HepG2 (cell line): ENCODE results near the gene RHOBTB3. TPM values are rescaled to one million over a fixed set of nuclear protein-coding genes. Genes with fewer than 3 reads are reported as not detected.
A peak's percentile ranks its signal among the peaks of the same experiment; 100 is the strongest.

Source experiments
- ELF4 ChIP-seq: sonication (generic); formaldehyde crosslinking; IDR thresholded peaks from 2 replicates; pipeline ENCODE4 v1.5.0; 2020; ENCODE audit warnings: missing genetic modification reagents, mild to moderate bottlenecking, moderate library complexity, borderline replicate concordance
- KDM1A ChIP-seq: IDR thresholded peaks from 2 replicates; pipeline ENCODE4 v1.6.1; 2016; ENCODE audit warnings: missing compliant biosample characterization
- MXD4 ChIP-seq: IDR thresholded peaks from 2 replicates; pipeline ENCODE4 v1.6.1; 2016; ENCODE audit warnings: mild to moderate bottlenecking, missing biosample characterization, missing genetic modification reagents
- NFIB ChIP-seq: sonication (generic); formaldehyde crosslinking; IDR thresholded peaks from 2 replicates; pipeline ENCODE4 v1.9.0; 2021; ENCODE audit warnings: missing genetic modification reagents, mild to moderate bottlenecking, borderline replicate concordance
- NFYB ChIP-seq: sonication (generic); formaldehyde crosslinking; IDR thresholded peaks from 2 replicates; pipeline ENCODE4 v1.4.0; 2020; ENCODE audit warnings: missing genetic modification reagents
- PLRG1 ChIP-seq: fragments of 450-650 bp; conservative IDR thresholded peaks from 2 replicates; pipeline ENCODE4 v1.6.1; 2016
- POGZ ChIP-seq: sonication (generic); formaldehyde crosslinking; IDR thresholded peaks from 2 replicates; pipeline ENCODE4 v1.4.0; 2020; ENCODE audit warnings: mild to moderate bottlenecking, missing genetic modification reagents
- RBFOX2 ChIP-seq: fragments of 200-400 bp; formaldehyde crosslinking; IDR thresholded peaks from 2 replicates; pipeline ENCODE4 v1.6.1; 2017; ENCODE audit warnings: low read depth, mild to moderate bottlenecking, low read length
- RXRB ChIP-seq: IDR thresholded peaks from 2 replicates; pipeline ENCODE4 v1.6.1; 2016; ENCODE audit warnings: borderline replicate concordance, missing genetic modification reagents, missing compliant biosample characterization
- ZC3H4 ChIP-seq: sonication (generic); formaldehyde crosslinking; IDR thresholded peaks from 2 replicates; pipeline ENCODE4 v1.4.0; 2020; ENCODE audit warnings: missing genetic modification reagents, borderline replicate concordance
- ZFP36L1 ChIP-seq: sonication (generic); formaldehyde crosslinking; IDR thresholded peaks from 2 replicates; pipeline ENCODE4 v1.8.0; 2022; ENCODE audit warnings: mild to moderate bottlenecking, missing genetic modification reagents, moderate library complexity
- ZMYM3 ChIP-seq: sonication (generic); formaldehyde crosslinking; IDR thresholded peaks from 2 replicates; pipeline ENCODE4 v1.5.1; 2020; ENCODE audit warnings: mild to moderate bottlenecking, missing genetic modification reagents
- ZNF101 ChIP-seq: sonication (generic); formaldehyde crosslinking; IDR thresholded peaks from 2 replicates; pipeline ENCODE4 v1.4.0; 2020; ENCODE audit warnings: mild to moderate bottlenecking, low read depth, missing genetic modification reagents, borderline replicate concordance
- ZNF230 ChIP-seq: sonication (generic); formaldehyde crosslinking; IDR thresholded peaks from 2 replicates; pipeline ENCODE4 v1.4.0; 2020; ENCODE audit warnings: mild to moderate bottlenecking, missing genetic modification reagents
- ZNF792 ChIP-seq: IDR thresholded peaks from 2 replicates; pipeline ENCODE4 v1.6.1; 2016
- ZSCAN12 ChIP-seq: sonication (generic); formaldehyde crosslinking; IDR thresholded peaks from 2 replicates; pipeline ENCODE4 v1.9.0; 2021; ENCODE audit warnings: mild to moderate bottlenecking, missing genetic modification reagents
- polyA plus RNA-seq, 8 experiments: library from polyadenylated mRNA; depleted of rRNA in 3 of 8; stranded (reverse) in 7 of 8; unstranded in 1 of 8; fragments of >200 nt; fragmentation: Illumina TruSeq in 4 of 8; extraction: Trizol in 4 of 8; gene quantifications; 2 replicates each; pipeline versions ENCODE4 v1.2.1 to v1.2.3, GENCODE V29; 2011 to 2016; ENCODE audit warnings: low read depth in 4 of 8, missing spikeins in 1 of 8, mixed read lengths in 1 of 8; ENCODE audit not compliant: insufficient read depth in 1 of 8
- total RNA-seq, 5 experiments: library from RNA; depleted of rRNA; stranded (reverse); fragments of >200 nt; fragmentation: Illumina TruSeq; extraction: Trizol; gene quantifications; 2 replicates each; pipeline ENCODE4 v1.2.3, GENCODE V29; 2016; ENCODE audit warnings: low read depth in 1 of 5
- TF ChIP-seq, protein P1 (sequence below): sonication (generic); formaldehyde crosslinking; conservative IDR thresholded peaks from 2 replicates; pipeline ENCODE4 v1.4.0; 2020; ENCODE audit warnings: missing genetic modification reagents
- TF ChIP-seq, protein P2 (sequence below): sonication (generic); formaldehyde crosslinking; IDR thresholded peaks from 2 replicates; pipeline ENCODE4 v1.8.1; 2022; ENCODE audit warnings: mild to moderate bottlenecking, missing genetic modification reagents
- TF ChIP-seq, protein P3 (sequence below): sonication (generic); formaldehyde crosslinking; IDR thresholded peaks from 2 replicates; pipeline ENCODE4 v1.4.0; 2020; ENCODE audit warnings: missing genetic modification reagents, mild to moderate bottlenecking, borderline replicate concordance
- TF ChIP-seq, protein P4 (sequence below): sonication (generic); formaldehyde crosslinking; IDR thresholded peaks from 2 replicates; pipeline ENCODE4 v1.4.0; 2020; ENCODE audit warnings: missing genetic modification reagents
- TF ChIP-seq, protein P5 (sequence below): IDR thresholded peaks from 2 replicates; pipeline ENCODE4 v1.6.1; 2016; ENCODE audit warnings: low read depth, control low read depth

The RHOBTB3 gene
- total and polyA plus RNA-seq, 2 of the 13 experiments (the other 11 are each of a cell fraction or from before 2014, with no cell fraction given), result 31.6 to 35.4 TPM

DNA sequence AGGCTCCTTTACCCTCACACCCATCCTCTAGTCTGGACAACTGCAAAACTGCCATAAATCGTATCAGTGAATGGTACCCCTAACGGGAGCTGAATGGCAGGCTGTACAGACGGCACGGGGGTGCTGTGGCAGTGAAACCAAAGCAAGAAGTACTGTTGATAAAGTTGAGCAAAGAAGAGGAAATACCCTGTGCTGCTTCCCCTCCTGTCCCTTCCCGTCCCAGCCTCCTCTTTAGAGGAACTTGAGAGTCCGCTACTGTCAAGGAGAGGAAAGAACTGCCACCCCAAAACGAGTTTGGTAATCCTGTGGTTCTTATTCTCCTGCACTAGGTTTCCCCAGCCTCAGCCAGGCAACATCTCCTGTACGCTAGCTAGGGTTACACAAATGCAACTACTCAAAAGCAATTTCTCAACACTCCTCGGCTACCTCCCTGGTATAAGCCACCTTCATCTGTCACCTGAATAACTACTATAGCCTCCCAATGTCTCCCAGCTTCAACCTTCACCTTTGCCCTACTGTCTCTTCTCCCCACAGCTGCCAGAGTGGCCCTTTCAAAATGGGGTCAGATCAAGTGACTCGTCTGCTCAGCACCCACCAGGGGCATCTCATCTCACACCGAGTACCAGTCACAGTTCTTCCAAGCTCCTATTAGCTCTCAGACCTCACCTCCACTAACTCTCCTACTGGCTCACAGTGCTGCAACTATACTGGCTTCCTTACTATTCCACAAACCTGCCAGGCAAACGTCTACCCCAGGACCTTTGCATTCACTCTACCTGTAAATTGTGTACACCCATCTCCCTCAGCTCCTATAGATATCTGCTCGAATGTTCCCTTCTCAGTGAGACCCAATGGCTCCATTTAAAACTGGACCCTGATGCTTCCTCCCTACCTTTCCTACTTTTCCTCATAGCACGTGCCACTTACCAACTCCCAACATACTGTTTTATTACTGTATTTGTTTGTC, 87.3 kb downstream of the RHOBTB3 start (continued):
- TF ChIP-seq, protein P1, sequence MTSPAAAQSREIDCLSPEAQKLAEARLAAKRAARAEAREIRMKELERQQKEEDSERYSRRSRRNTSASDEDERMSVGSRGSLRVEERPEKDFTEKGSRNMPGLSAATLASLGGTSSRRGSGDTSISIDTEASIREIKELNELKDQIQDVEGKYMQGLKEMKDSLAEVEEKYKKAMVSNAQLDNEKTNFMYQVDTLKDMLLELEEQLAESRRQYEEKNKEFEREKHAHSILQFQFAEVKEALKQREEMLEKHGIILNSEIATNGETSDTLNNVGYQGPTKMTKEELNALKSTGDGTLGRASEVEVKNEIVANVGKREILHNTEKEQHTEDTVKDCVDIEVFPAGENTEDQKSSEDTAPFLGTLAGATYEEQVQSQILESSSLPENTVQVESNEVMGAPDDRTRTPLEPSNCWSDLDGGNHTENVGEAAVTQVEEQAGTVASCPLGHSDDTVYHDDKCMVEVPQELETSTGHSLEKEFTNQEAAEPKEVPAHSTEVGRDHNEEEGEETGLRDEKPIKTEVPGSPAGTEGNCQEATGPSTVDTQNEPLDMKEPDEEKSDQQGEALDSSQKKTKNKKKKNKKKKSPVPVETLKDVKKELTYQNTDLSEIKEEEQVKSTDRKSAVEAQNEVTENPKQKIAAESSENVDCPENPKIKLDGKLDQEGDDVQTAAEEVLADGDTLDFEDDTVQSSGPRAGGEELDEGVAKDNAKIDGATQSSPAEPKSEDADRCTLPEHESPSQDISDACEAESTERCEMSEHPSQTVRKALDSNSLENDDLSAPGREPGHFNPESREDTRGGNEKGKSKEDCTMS, result no peak
- TF ChIP-seq, protein P2, sequence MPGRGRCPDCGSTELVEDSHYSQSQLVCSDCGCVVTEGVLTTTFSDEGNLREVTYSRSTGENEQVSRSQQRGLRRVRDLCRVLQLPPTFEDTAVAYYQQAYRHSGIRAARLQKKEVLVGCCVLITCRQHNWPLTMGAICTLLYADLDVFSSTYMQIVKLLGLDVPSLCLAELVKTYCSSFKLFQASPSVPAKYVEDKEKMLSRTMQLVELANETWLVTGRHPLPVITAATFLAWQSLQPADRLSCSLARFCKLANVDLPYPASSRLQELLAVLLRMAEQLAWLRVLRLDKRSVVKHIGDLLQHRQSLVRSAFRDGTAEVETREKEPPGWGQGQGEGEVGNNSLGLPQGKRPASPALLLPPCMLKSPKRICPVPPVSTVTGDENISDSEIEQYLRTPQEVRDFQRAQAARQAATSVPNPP (CRISPR knock-in tag), result no peak
- TF ChIP-seq ZFP36L1 (CRISPR knock-in tag), result no peak
- TF ChIP-seq RXRB (CRISPR knock-in tag), result peak; percentile 65; the same call in 1 of the 2 replicates
- TF ChIP-seq, protein P3, sequence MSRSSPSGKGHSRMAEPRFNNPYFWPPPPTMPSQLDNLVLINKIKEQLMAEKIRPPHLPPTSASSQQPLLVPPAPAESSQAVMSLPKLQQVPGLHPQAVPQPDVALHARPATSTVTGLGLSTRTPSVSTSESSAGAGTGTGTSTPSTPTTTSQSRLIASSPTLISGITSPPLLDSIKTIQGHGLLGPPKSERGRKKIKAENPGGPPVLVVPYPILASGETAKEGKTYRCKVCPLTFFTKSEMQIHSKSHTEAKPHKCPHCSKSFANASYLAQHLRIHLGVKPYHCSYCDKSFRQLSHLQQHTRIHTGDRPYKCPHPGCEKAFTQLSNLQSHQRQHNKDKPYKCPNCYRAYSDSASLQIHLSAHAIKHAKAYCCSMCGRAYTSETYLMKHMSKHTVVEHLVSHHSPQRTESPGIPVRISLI (CRISPR knock-in tag), result no peak
- no peak for TF ChIP-seq ZNF101 (CRISPR knock-in tag)
- TF ChIP-seq PLRG1, result no peak
- TF ChIP-seq ZNF792 (CRISPR knock-in tag), result no peak
- TF ChIP-seq, protein P4, sequence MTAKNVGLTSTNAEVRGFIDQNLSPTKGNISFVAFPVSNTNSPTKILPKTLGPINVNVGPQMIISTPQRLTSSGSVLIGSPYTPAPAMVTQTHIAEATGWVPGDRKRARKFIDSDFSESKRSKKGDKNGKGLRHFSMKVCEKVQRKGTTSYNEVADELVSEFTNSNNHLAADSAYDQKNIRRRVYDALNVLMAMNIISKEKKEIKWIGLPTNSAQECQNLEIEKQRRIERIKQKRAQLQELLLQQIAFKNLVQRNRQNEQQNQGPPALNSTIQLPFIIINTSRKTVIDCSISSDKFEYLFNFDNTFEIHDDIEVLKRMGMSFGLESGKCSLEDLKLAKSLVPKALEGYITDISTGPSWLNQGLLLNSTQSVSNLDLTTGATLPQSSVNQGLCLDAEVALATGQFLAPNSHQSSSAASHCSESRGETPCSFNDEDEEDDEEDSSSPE (CRISPR knock-in tag), result no peak
- 0 out of 2 replicates have a peak, but pooled peaks have one; percentile 30 for TF ChIP-seq POGZ (CRISPR knock-in tag)
- no peak for TF ChIP-seq NFYB (CRISPR knock-in tag)
- TF ChIP-seq ZC3H4 (CRISPR knock-in tag), result no peak
- no peak for TF ChIP-seq ZNF230 (CRISPR knock-in tag)
- peak; percentile 37; the same call in 1 of the 2 replicates for TF ChIP-seq RBFOX2
- TF ChIP-seq ZMYM3 (CRISPR knock-in tag), result 0 out of 2 replicates have a peak, but pooled peaks have one; percentile 51
- TF ChIP-seq NFIB, result no peak
- TF ChIP-seq MXD4, result no peak
- TF ChIP-seq ZSCAN12 (CRISPR knock-in tag), result no peak
- TF ChIP-seq, protein P5, sequence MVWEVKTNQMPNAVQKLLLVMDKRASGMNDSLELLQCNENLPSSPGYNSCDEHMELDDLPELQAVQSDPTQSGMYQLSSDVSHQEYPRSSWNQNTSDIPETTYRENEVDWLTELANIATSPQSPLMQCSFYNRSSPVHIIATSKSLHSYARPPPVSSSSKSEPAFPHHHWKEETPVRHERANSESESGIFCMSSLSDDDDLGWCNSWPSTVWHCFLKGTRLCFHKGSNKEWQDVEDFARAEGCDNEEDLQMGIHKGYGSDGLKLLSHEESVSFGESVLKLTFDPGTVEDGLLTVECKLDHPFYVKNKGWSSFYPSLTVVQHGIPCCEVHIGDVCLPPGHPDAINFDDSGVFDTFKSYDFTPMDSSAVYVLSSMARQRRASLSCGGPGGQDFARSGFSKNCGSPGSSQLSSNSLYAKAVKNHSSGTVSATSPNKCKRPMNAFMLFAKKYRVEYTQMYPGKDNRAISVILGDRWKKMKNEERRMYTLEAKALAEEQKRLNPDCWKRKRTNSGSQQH (CRISPR knock-in tag), result no peak
- 0 out of 2 replicates have a peak, but pooled peaks have one; percentile 28 for TF ChIP-seq KDM1A (CRISPR knock-in tag)
- no peak for TF ChIP-seq ELF4 (CRISPR knock-in tag)
